AG04449 (cell line): ENCODE measurements around the gene MYO1E.

Source experiments
- CTCF ChIA-PET: fragments of 350-600 bp; formaldehyde crosslinking; extraction: SDS; loops from one replicate; lab custom pipeline; 2021; ENCODE audit warnings: antibody characterized with exemption; lab: Yijun Ruan, JAX
- POLR2A ChIA-PET: fragments of 400-600, 350-600 bp; formaldehyde crosslinking; extraction: SDS; loops from one replicate; lab custom pipeline; 2020; ENCODE audit warnings: antibody characterized with exemption, inconsistent platforms; lab: Yijun Ruan, JAX
- DNase-seq: peaks from one replicate; pipeline ENCODE4 v3.0.0-alpha.2; 2010; ENCODE audit warnings: low read depth, low spot score
- H3K4me3 ChIP-seq: 2 replicates; pipeline ENCODE4 v1.5.1; 2011; ENCODE audit warnings: low read depth, mild to moderate bottlenecking, control low read depth, low read length
- TF ChIP-seq, protein P1 (sequence below): IDR thresholded peaks from one replicate; pipeline ENCODE4 v1.5.1; 2011; ENCODE audit warnings: mild to moderate bottlenecking, moderate library complexity, low read length, control low read depth, inconsistent platforms; ENCODE audit not compliant: insufficient read depth; ENCODE audit errors: missing control alignments

The MYO1E gene

GRCh38 chr15:59306520-59307164 is 66.0 kb downstream of the MYO1E start:
- POLR2A ChIA-PET: no interaction called here
- H3K4me3 ChIP-seq: no peak overlapping the region
- CTCF ChIA-PET: interaction anchor here (0.7 to 1.4 kb wide), 4 partner anchors 9 to 59 kb away, joined by 3 to 5 read pairs (median 4); no protein-coding TSS in a partner anchor
- DNase-seq: no peak
- TF ChIP-seq, protein P1, sequence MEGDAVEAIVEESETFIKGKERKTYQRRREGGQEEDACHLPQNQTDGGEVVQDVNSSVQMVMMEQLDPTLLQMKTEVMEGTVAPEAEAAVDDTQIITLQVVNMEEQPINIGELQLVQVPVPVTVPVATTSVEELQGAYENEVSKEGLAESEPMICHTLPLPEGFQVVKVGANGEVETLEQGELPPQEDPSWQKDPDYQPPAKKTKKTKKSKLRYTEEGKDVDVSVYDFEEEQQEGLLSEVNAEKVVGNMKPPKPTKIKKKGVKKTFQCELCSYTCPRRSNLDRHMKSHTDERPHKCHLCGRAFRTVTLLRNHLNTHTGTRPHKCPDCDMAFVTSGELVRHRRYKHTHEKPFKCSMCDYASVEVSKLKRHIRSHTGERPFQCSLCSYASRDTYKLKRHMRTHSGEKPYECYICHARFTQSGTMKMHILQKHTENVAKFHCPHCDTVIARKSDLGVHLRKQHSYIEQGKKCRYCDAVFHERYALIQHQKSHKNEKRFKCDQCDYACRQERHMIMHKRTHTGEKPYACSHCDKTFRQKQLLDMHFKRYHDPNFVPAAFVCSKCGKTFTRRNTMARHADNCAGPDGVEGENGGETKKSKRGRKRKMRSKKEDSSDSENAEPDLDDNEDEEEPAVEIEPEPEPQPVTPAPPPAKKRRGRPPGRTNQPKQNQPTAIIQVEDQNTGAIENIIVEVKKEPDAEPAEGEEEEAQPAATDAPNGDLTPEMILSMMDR: no peak

DNA sequence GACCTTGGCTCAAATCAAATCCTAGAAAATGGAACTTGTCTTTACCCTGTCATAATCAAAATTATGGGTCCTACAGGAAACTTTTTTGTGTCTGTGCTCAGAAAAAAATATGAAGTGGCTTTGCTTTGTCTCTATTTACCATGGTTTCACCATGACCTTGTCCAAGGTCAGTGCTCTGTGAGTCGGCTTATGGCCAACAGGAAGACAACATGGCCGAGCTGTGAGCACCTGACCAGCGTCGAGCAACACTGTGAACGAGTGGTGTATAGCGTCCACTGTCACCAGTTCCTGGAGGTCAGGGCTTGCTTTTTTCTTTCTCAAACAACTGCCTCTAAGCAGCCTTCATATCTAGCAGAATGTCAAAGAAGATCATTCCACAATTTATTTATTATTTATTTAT is 67.9 kb downstream of the MYO1E start:
- CTCF ChIA-PET: interaction anchor here (1.3 kb wide), 1 partner anchor 11 kb away, joined by 4 read pairs; no protein-coding TSS in a partner anchor
- TF ChIP-seq, protein P1: no peak
- no peak overlapping the region for H3K4me3 ChIP-seq
- no peak for DNase-seq
- POLR2A ChIA-PET: no interaction called here

GRCh38 chr15:59304034-59304795 is 68.5 kb downstream of the MYO1E start:
- CTCF ChIA-PET: interaction anchor here (1.3 kb wide), 1 partner anchor 11 kb away, joined by 4 read pairs; no protein-coding TSS in a partner anchor
- H3K4me3 ChIP-seq: no peak overlapping the region
- TF ChIP-seq, protein P1: no peak
- POLR2A ChIA-PET: no interaction called here
- no peak for DNase-seq

GRCh38 chr15:59303633-59304032 is 69.0 kb downstream of the MYO1E start:
- TF ChIP-seq, protein P1: no peak
- ChIA-PET CTCF (interaction anchor here (1.1 to 1.3 kb wide), 2 partner anchors 12 to 56 kb away, joined by 3 to 4 read pairs; no protein-coding TSS in a partner anchor), POLR2A (no interaction called here)
- H3K4me3 ChIP-seq: no peak overlapping the region
- DNase-seq: no peak

GRCh38 chr15:59303136-59303535 is 69.5 kb downstream of the MYO1E start:
- TF ChIP-seq, protein P1: no peak
- no peak for DNase-seq
- ChIA-PET POLR2A (no interaction called here), CTCF (interaction anchor here (1.1 kb wide), 1 partner anchor 56 kb away, joined by 3 read pairs; no protein-coding TSS in a partner anchor)
- no peak overlapping the region for H3K4me3 ChIP-seq

GRCh38 chr15:59301527-59301926 is 71.1 kb downstream of the MYO1E start:
- CTCF ChIA-PET: interaction anchor here (3.7 kb wide), 1 partner anchor 55 kb away, joined by 13 read pairs; no protein-coding TSS in a partner anchor
- DNase-seq: no peak
- TF ChIP-seq, protein P1: no peak
- POLR2A ChIA-PET: no interaction called here
- no peak overlapping the region for H3K4me3 ChIP-seq
